ENCODE results near the gene SIDT1. TPM values are rescaled to one million over a fixed set of nuclear protein-coding genes. Genes with fewer than 3 reads are reported as not detected.
"Not testable (repeated sequence)": the region's sequence is repeated elsewhere in the genome, so short reads cannot be mapped to it uniquely, and the experiment has no call there.

The SIDT1 gene
- total and polyA plus RNA-seq, 4 donors = 1.0 to 16.3 (median 4.6) TPM

DNA sequence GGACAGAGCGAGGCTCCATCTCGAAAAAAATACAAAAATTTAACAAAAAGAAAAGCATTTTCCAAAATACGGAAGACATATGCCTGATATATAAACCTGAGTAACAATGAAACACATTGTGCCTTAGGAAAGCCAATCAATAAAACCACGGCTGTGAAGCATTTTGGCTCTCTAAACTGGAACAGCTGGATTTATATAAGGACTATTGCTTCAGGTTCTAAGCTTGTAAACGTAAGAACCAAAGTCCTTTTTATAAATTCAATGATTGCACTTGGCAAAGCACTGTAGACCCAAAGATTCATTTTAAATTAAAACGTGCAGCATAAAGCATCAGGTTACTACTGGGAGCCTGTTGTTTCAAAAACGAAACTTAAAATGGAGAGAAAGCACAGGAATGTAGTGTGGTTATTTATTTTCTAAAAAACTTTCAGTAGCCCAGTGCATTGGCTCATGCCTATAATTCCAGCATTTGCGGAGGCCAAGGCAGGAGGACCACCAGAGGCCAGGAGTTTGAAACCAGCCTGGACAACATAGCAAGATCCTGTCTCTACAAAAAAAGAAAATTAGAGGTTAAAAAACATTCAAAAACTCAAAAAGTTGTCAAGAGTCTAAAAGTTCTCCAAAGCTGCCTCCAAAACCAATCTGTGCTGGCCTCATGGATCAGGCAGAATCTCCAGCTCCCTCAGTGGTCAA lies 102.6 kb downstream of the SIDT1 start:
- Histone ChIP-seq H3K27me3 (ENCODE audit: control insufficient read depth in 3 of 3, insufficient read depth in 3 of 3, low read length in 2 of 3) (no peaks in the 10 kb centered on the region), H3K36me3 (ENCODE audit: control insufficient read depth in 4 of 4, insufficient read depth in 4 of 4, low read length in 4 of 4) (no peaks in the 10 kb centered on the region), H3K4me3 (no peak overlapping the region), H3K9me3 (ENCODE audit: control insufficient read depth in 4 of 4, insufficient read depth in 3 of 4, low read length in 3 of 4) (no peaks in the 10 kb centered on the region), H3K27ac (ENCODE audit: low read depth in 1 of 2, low read length in 1 of 2) (no peak overlapping the region), H3K4me1 (ENCODE audit: control insufficient read depth in 5 of 5, insufficient read depth in 5 of 5, low read length in 5 of 5) (peaks cover 0 to 16% (median 4%) of the 10 kb centered on the region in 5 donors), H3K9ac (ENCODE audit: insufficient read depth in 1 of 2, low read length in 2 of 2) (no peak overlapping the region)
- WGBS, 2 donors = 92 to 93% methylated on average over 8 of the region's 8 CpGs
- no peak for DNase-seq
- no peak for ATAC-seq (ENCODE audit: insufficient read depth, low FRiP score)
- no peak for TF ChIP-seq CTCF (IDR thresholded peaks at IDR 0.05; ENCODE audit: control extremely low read depth, extremely low read depth)

- not testable (repeated sequence) for ATAC-seq (ENCODE audit: insufficient read depth, low FRiP score); H3K4me1 ChIP-seq (ENCODE audit: control insufficient read depth in 5 of 5, insufficient read depth in 5 of 5, low read length in 5 of 5); H3K4me3 ChIP-seq; H3K36me3 ChIP-seq (ENCODE audit: control insufficient read depth in 4 of 4, insufficient read depth in 4 of 4, low read length in 4 of 4); DNase-seq; H3K27me3 ChIP-seq (ENCODE audit: control insufficient read depth in 3 of 3, insufficient read depth in 3 of 3, low read length in 2 of 3); H3K9ac ChIP-seq (ENCODE audit: insufficient read depth in 1 of 2, low read length in 2 of 2); H3K9me3 ChIP-seq (ENCODE audit: control insufficient read depth in 4 of 4, insufficient read depth in 3 of 4, low read length in 3 of 4); H3K27ac ChIP-seq (ENCODE audit: low read depth in 1 of 2, low read length in 1 of 2)
- 95% methylated on average over 7 of the region's 7 CpGs for WGBS, 2 donors
These were observed 103.7 kb downstream of the SIDT1 start for GRCh38 chr3:113636034-113636433.

- H3K9ac ChIP-seq (ENCODE audit: insufficient read depth in 1 of 2, low read length in 2 of 2) = no peak overlapping the region
- ATAC-seq (ENCODE audit: insufficient read depth, low FRiP score) (no peak), DNase-seq (no peak)
- WGBS, 2 donors = 90 to 92% methylated on average over 14 of the region's 14 CpGs
- no peak overlapping the region for H3K27ac ChIP-seq (ENCODE audit: low read depth in 1 of 2, low read length in 1 of 2)
- H3K9me3 ChIP-seq (ENCODE audit: control insufficient read depth in 4 of 4, insufficient read depth in 3 of 4, low read length in 3 of 4) = no peaks in the 10 kb centered on the region
- H3K36me3 ChIP-seq (ENCODE audit: control insufficient read depth in 4 of 4, insufficient read depth in 4 of 4, low read length in 4 of 4) = no peaks in the 10 kb centered on the region
- no peaks in the 10 kb centered on the region for H3K4me1 ChIP-seq (ENCODE audit: control insufficient read depth in 5 of 5, insufficient read depth in 5 of 5, low read length in 5 of 5)
- H3K4me3 ChIP-seq = no peak overlapping the region
- H3K27me3 ChIP-seq (ENCODE audit: control insufficient read depth in 3 of 3, insufficient read depth in 3 of 3, low read length in 2 of 3) = no peaks in the 10 kb centered on the region
- TF ChIP-seq CTCF (IDR thresholded peaks at IDR 0.05; ENCODE audit: control extremely low read depth, extremely low read depth) = no peak
These were observed 105.4 kb downstream of the SIDT1 start for GRCh38 chr3:113637756-113638155.

GRCh38 chr3:113638910-113639309 lies 106.6 kb downstream of the SIDT1 start:
- no peak overlapping the region for H3K9ac ChIP-seq (ENCODE audit: insufficient read depth in 1 of 2, low read length in 2 of 2)
- ATAC-seq (ENCODE audit: insufficient read depth, low FRiP score) = no peak
- no peak for DNase-seq
- 71 to 90% methylated on average over 3 of the region's 3 CpGs for WGBS, 2 donors
- H3K27ac ChIP-seq (ENCODE audit: low read depth in 1 of 2, low read length in 1 of 2) = no peak overlapping the region
- no peak overlapping the region for H3K4me3 ChIP-seq
- no peaks in the 10 kb centered on the region for H3K4me1 ChIP-seq (ENCODE audit: control insufficient read depth in 5 of 5, insufficient read depth in 5 of 5, low read length in 5 of 5)
- TF ChIP-seq CTCF (IDR thresholded peaks at IDR 0.05; ENCODE audit: control extremely low read depth, extremely low read depth) = no peak
- no peaks in the 10 kb centered on the region for H3K27me3 ChIP-seq (ENCODE audit: control insufficient read depth in 3 of 3, insufficient read depth in 3 of 3, low read length in 2 of 3)
- H3K9me3 ChIP-seq (ENCODE audit: control insufficient read depth in 4 of 4, insufficient read depth in 3 of 4, low read length in 3 of 4) = no peaks in the 10 kb centered on the region
- H3K36me3 ChIP-seq (ENCODE audit: control insufficient read depth in 4 of 4, insufficient read depth in 4 of 4, low read length in 4 of 4) = no peaks in the 10 kb centered on the region
